ENCODE results near the gene TRMO.

Gene TRMO

DNA sequence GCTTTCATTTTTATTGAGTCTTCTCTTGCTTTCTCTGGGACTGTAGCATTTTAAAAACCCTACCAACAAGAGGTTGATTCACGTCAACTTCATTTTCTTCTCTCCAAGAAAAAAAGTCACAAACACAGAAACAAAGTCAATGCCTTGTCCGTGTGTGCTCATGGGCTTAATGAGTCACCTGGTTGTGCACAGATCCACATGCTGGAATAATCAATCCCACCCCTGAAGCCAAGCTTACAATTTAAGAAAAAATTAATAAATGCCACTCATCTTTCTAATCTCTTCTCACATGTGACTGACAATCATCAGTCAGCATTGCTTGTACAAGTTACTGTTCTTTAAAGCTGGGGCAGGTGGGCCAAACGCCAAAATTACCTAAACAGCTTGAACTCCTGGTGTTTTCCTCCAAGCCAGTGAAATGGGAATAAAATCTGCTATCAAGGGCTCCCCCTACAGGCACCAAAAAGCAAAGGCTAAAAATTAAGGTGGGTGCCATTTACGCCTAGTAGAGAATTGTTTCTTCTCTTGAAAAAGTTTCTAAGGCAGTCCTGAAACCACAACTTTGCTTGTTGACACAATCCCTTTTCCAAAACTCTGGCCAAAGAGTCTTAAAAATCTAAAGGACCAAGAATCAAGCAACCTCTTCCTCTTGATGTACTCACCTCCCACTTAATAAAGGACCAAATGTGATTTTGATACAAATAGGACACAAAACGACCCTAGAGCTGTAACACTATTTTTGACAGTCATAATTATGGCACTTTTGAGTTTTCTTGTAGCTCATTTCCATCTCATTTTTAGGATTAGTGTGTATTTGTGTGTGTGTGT, 21.3 kb downstream of the TRMO start:
- Histone ChIP-seq H3K4me2 (ENCODE audit: low read length) (no peak overlapping the region), H3K36me3 (ENCODE audit: control insufficient read depth, insufficient read depth, low read length) (no peaks in the 10 kb centered on the region)

DNA sequence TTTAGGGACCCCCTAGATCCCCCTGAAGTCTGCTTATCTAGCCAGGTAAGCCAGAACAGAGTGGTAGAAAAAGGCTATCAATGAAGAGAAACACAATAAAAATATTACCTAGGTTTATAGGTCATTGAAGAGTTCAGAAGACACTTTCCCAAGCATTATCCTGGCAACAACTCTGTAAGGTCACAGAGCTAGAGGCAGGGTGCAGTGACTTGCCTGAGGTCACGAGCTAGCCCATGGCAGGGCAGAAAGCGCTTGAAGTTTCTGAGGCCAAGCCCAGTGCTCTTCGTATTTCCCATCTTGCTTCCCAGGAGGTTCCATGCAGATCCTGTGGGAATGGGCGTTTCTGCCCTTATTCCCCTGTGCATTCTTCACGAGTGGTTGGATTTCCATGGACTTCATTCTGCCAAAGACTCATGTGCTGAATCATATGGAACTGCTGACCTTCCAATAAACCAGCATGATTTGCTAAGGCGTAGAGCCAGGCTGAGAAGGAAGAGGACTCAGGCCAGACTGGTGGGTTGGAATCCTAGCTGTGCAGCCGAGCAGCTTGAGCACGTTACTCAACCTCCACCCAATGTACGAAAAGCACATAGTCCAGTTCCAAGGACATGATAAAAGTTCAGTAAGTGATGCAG, 22.1 kb downstream of the TRMO start:
- H3K4me2 ChIP-seq (ENCODE audit: low read length) = no peak overlapping the region
- H3K27ac ChIP-seq = no peak overlapping the region
- no peaks in the 10 kb centered on the region for H3K27me3 ChIP-seq (ENCODE audit: control insufficient read depth, insufficient read depth, low read length)
- no peak overlapping the region for H3K9ac ChIP-seq
- TF ChIP-seq, protein P1, sequence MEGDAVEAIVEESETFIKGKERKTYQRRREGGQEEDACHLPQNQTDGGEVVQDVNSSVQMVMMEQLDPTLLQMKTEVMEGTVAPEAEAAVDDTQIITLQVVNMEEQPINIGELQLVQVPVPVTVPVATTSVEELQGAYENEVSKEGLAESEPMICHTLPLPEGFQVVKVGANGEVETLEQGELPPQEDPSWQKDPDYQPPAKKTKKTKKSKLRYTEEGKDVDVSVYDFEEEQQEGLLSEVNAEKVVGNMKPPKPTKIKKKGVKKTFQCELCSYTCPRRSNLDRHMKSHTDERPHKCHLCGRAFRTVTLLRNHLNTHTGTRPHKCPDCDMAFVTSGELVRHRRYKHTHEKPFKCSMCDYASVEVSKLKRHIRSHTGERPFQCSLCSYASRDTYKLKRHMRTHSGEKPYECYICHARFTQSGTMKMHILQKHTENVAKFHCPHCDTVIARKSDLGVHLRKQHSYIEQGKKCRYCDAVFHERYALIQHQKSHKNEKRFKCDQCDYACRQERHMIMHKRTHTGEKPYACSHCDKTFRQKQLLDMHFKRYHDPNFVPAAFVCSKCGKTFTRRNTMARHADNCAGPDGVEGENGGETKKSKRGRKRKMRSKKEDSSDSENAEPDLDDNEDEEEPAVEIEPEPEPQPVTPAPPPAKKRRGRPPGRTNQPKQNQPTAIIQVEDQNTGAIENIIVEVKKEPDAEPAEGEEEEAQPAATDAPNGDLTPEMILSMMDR (IDR thresholded peaks at IDR 0.05) = no peak
- H3K36me3 ChIP-seq (ENCODE audit: control insufficient read depth, insufficient read depth, low read length) = no peaks in the 10 kb centered on the region
- no peaks in the 10 kb centered on the region for H3K79me2 ChIP-seq
- no peak overlapping the region for H2AFZ ChIP-seq
- H3K9me3 ChIP-seq (ENCODE audit: control insufficient read depth, low read length) = no peaks in the 10 kb centered on the region
- H3K4me1 ChIP-seq = no peaks in the 10 kb centered on the region
- no peak overlapping the region for H3K4me3 ChIP-seq (ENCODE audit: low read depth, low read length)

More for the DNA sequence above, 21.3 kb downstream of the TRMO start:
- TF ChIP-seq, protein P1 (IDR thresholded peaks at IDR 0.05) = peak; percentile 48
- Histone ChIP-seq H3K79me2 (no peaks in the 10 kb centered on the region), H3K4me1 (no peaks in the 10 kb centered on the region), H3K4me3 (ENCODE audit: low read depth, low read length) (no peak overlapping the region), H3K9ac (no peak overlapping the region), H3K27me3 (ENCODE audit: control insufficient read depth, insufficient read depth, low read length) (no peaks in the 10 kb centered on the region), H3K27ac (no peak overlapping the region), H2AFZ (no peak overlapping the region), H3K9me3 (ENCODE audit: control insufficient read depth, low read length) (no peaks in the 10 kb centered on the region)

DNA sequence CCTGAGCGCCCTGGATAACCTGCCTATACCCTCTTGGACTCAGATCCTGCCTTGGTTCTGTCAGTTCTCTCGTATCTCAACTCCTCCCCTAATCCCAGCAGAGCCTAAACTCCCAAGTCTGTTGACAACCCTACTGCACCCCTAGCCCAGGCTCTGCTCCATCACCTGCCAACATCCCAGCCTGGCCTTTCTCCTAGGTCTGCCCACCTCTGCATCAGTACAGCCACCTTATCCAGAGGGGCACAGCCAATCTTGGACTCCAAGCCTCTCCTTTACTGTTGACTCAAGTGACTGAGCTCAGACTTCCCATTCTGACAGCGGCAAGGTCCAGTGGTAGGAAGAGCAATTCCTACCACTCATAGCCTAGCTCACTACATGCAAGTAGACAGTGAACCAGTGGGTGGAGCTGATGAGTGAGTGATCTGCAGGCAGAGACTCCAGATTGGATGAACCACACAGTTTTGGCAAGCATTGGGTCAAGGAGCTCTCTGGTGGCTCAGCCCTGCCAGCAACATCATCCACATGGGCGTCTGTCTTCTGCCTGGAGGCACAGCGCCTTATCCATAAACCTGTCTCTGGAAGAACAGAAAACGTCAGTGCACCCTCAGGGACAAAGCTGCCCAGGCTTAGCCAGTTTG, 26.5 kb downstream of the TRMO start:
- Histone ChIP-seq H3K4me3 (ENCODE audit: low read depth, low read length) (no peak overlapping the region), H3K9ac (no peak overlapping the region), H2AFZ (no peak overlapping the region), H3K27ac (no peak overlapping the region), H3K27me3 (ENCODE audit: control insufficient read depth, insufficient read depth, low read length) (no peaks in the 10 kb centered on the region), H3K79me2 (no peaks in the 10 kb centered on the region), H3K4me1 (no peaks in the 10 kb centered on the region), H3K36me3 (ENCODE audit: control insufficient read depth, insufficient read depth, low read length) (no peaks in the 10 kb centered on the region), H3K4me2 (ENCODE audit: low read length) (no peak overlapping the region), H3K9me3 (ENCODE audit: control insufficient read depth, low read length) (no peaks in the 10 kb centered on the region)
- TF ChIP-seq, protein P1 (IDR thresholded peaks at IDR 0.05) = no peak

DNA sequence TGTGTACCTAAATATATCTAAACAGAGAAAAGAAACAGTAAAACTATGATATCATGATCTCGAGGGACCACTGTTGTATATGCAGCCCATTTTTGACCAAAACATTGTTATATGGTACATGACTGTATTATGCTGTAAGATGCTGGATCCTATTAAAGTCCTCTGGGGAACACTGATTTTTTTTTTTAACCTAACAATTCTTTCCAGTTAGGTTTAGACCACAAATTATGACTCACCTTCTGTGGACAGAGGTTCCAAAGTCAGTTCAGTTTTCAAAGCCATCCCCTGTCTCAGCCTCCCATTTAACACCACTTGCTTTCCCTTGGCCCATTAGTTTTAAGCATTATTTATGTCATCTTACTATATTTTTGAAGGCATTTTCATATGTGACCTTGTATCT, 27.1 kb downstream of the TRMO start:
- Histone ChIP-seq H3K4me2 (ENCODE audit: low read length) (no peak overlapping the region), H3K4me1 (no peaks in the 10 kb centered on the region), H3K27ac (no peak overlapping the region), H3K27me3 (ENCODE audit: control insufficient read depth, insufficient read depth, low read length) (no peaks in the 10 kb centered on the region), H3K4me3 (ENCODE audit: low read depth, low read length) (no peak overlapping the region), H3K9ac (no peak overlapping the region), H3K36me3 (ENCODE audit: control insufficient read depth, insufficient read depth, low read length) (no peaks in the 10 kb centered on the region), H3K9me3 (ENCODE audit: control insufficient read depth, low read length) (no peaks in the 10 kb centered on the region), H2AFZ (no peak overlapping the region), H3K79me2 (no peaks in the 10 kb centered on the region)
- TF ChIP-seq, protein P1 (IDR thresholded peaks at IDR 0.05) = no peak

All from parathyroid adenoma (tissue), 2 donors.